HepG2 (cell line): Measurements from ENCODE around the gene COQ8A. TPM values are rescaled to one million over a fixed set of nuclear protein-coding genes. Genes with fewer than 3 reads are reported as not detected.

ENCODE experiments used
- HIC2 ChIP-seq: sonication (generic); formaldehyde crosslinking; IDR thresholded peaks from 2 replicates; pipeline ENCODE4 v1.9.0; 2022; ENCODE audit warnings: low read depth, missing genetic modification reagents
- KAT2B ChIP-seq: fragments of 150-350 bp; IDR thresholded peaks from 2 replicates; pipeline ENCODE4 v1.6.1; 2014; ENCODE audit warnings: low read depth, low read length, borderline replicate concordance
- SPEN ChIP-seq: sonication (generic); formaldehyde crosslinking; IDR thresholded peaks from 2 replicates; pipeline ENCODE4 v1.5.1; 2020; ENCODE audit warnings: low read depth, mild to moderate bottlenecking, missing genetic modification reagents
- SRSF1 ChIP-seq: fragments of 200-400 bp; formaldehyde crosslinking; optimal IDR thresholded peaks from 2 replicates; pipeline ENCODE3; 2017; ENCODE audit warnings: mild to moderate bottlenecking, low read depth, low read length, moderate library complexity
- TFDP2 ChIP-seq: sonication (generic); formaldehyde crosslinking; IDR thresholded peaks from 2 replicates; pipeline ENCODE4 v1.4.0; 2020; ENCODE audit warnings: missing genetic modification reagents
- THRA ChIP-seq: sonication (generic); formaldehyde crosslinking; IDR thresholded peaks from 2 replicates; pipeline ENCODE4 v1.4.0; 2020; ENCODE audit warnings: missing genetic modification reagents, borderline replicate concordance
- ZFX ChIP-seq: sonication (generic); formaldehyde crosslinking; IDR thresholded peaks from 2 replicates; pipeline ENCODE4 v1.4.0; 2020; ENCODE audit warnings: mild to moderate bottlenecking, low read depth, missing genetic modification reagents, moderate library complexity
- ZMYM2 ChIP-seq: sonication (generic); formaldehyde crosslinking; IDR thresholded peaks from 2 replicates; pipeline ENCODE4 v1.8.0; 2022; ENCODE audit warnings: mild to moderate bottlenecking, missing genetic modification reagents
- ZNF142 ChIP-seq: sonication (generic); formaldehyde crosslinking; IDR thresholded peaks from 2 replicates; pipeline ENCODE4 v1.4.0; 2020; ENCODE audit warnings: missing genetic modification reagents
- ZNF431 ChIP-seq: sonication (generic); formaldehyde crosslinking; IDR thresholded peaks from 2 replicates; pipeline ENCODE4 v1.9.0; 2022; ENCODE audit warnings: missing genetic modification reagents, low read depth, mild to moderate bottlenecking, borderline replicate concordance
- ZNF580 ChIP-seq: IDR thresholded peaks from 2 replicates; pipeline ENCODE4 v1.6.1; 2016; ENCODE audit warnings: low read depth, borderline replicate concordance
- ZNF704 ChIP-seq: sonication (generic); formaldehyde crosslinking; IDR thresholded peaks from 2 replicates; pipeline ENCODE4 v1.8.1; 2023; ENCODE audit warnings: mild to moderate bottlenecking, inconsistent platforms, moderate library complexity, missing genetic modification reagents, borderline replicate concordance
- ZNF737 ChIP-seq: sonication (generic); formaldehyde crosslinking; IDR thresholded peaks from 2 replicates; pipeline ENCODE4 v1.5.0; 2020; ENCODE audit warnings: missing genetic modification reagents, mild to moderate bottlenecking, borderline replicate concordance
- ZNF740 ChIP-seq: sonication (generic); formaldehyde crosslinking; IDR thresholded peaks from 2 replicates; pipeline ENCODE4 v1.4.0; 2020; ENCODE audit warnings: missing genetic modification reagents
- polyA plus RNA-seq, 8 experiments: library from polyadenylated mRNA; depleted of rRNA in 3 of 8; stranded (reverse) in 7 of 8; unstranded in 1 of 8; fragments of >200 nt; fragmentation: Illumina TruSeq in 4 of 8; extraction: Trizol in 4 of 8; gene quantifications; 2 replicates each; pipeline versions ENCODE4 v1.2.1 to v1.2.3, GENCODE V29; 2011 to 2016; ENCODE audit warnings: low read depth in 4 of 8, missing spikeins in 1 of 8, mixed read lengths in 1 of 8; ENCODE audit not compliant: insufficient read depth in 1 of 8
- total RNA-seq, 5 experiments: library from RNA; depleted of rRNA; stranded (reverse); fragments of >200 nt; fragmentation: Illumina TruSeq; extraction: Trizol; gene quantifications; 2 replicates each; pipeline ENCODE4 v1.2.3, GENCODE V29; 2016; ENCODE audit warnings: low read depth in 1 of 5

Gene COQ8A
- total and polyA plus RNA-seq, 2 of the 13 experiments (the other 11 are each of a cell fraction or from before 2014, with no cell fraction given): 60.4 to 88.7 TPM

- TF ChIP-seq THRA (CRISPR knock-in tag) (no peak), ZNF580 (CRISPR knock-in tag) (no peak; the same call in 1 of the 2 replicates), TFDP2 (CRISPR knock-in tag) (peak; percentile 39; the same call in 1 of the 2 replicates), ZNF740 (CRISPR knock-in tag) (no peak), HIC2 (CRISPR knock-in tag) (no peak; the same call in 1 of the 2 replicates), ZMYM2 (CRISPR knock-in tag) (no peak), SRSF1 (no peak), ZNF704 (CRISPR knock-in tag) (peak; percentile 95; the same call in 1 of the 2 replicates), KAT2B (no peak), ZNF142 (CRISPR knock-in tag) (no peak; the same call in none of the 2 replicates), SPEN (peak; percentile 88), ZFX (CRISPR knock-in tag) (peak; percentile 1; the same call in 1 of the 2 replicates), ZNF737 (0 out of 2 replicates have a peak, but pooled peaks have one; percentile 70), ZNF431 (peak; percentile 56; the same call in 1 of the 2 replicates)
Observed at GRCh38 chr1:226940029-226940805, at the start of gene COQ8A (continued).
